ENCODE results near the gene SEMA6B.

Gene SEMA6B

DNA sequence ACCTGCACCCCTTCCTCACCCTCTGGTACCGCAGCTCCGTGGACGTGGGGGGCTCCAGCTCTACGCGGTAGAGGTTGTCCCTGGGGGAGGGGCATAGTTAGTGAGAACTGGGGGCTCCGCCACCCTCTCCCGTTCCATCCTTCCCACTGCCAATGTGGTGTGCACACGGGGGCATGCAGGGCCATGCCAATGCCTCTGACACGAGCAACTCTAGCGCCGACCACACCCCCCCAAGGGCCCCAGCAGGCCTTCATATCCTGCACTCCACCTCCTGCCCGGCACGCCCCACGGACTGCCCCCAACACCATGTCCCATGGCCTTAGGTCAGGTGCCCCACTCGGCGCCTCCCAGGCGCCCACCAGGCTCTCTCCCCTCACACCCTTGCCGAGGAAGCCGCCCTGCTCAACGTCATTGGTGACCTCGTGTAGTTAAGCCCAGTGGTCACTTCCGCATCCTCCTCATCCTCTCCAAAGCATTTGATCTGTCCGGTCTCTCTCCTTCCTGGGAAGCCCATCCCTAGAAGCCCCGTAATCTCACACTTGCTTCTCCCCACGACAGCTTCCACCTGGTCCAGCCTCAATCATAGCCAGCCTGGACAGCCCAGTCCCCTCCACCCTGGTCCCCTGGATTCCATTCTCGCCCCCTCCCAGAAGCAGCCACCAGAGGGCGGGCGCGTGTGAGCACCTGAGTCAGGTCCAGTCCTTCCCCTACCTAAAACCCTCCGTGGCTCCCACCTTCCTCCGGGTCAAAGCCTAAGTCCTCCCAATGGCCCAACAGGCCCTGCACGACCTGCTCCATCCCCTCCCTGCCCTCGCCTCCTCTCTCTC lies 2.1 kb downstream of the SEMA6B start:
- H3K4me3 ChIP-seq (ENCODE audit: low read length): no peak overlapping the region
- TF ChIP-seq, protein P1, sequence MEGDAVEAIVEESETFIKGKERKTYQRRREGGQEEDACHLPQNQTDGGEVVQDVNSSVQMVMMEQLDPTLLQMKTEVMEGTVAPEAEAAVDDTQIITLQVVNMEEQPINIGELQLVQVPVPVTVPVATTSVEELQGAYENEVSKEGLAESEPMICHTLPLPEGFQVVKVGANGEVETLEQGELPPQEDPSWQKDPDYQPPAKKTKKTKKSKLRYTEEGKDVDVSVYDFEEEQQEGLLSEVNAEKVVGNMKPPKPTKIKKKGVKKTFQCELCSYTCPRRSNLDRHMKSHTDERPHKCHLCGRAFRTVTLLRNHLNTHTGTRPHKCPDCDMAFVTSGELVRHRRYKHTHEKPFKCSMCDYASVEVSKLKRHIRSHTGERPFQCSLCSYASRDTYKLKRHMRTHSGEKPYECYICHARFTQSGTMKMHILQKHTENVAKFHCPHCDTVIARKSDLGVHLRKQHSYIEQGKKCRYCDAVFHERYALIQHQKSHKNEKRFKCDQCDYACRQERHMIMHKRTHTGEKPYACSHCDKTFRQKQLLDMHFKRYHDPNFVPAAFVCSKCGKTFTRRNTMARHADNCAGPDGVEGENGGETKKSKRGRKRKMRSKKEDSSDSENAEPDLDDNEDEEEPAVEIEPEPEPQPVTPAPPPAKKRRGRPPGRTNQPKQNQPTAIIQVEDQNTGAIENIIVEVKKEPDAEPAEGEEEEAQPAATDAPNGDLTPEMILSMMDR (conservative IDR thresholded peaks at IDR 0.05; ENCODE audit: low read depth, low read length): peak; percentile 32
- DNase-seq (ENCODE audit: low read depth): no peak

DNA sequence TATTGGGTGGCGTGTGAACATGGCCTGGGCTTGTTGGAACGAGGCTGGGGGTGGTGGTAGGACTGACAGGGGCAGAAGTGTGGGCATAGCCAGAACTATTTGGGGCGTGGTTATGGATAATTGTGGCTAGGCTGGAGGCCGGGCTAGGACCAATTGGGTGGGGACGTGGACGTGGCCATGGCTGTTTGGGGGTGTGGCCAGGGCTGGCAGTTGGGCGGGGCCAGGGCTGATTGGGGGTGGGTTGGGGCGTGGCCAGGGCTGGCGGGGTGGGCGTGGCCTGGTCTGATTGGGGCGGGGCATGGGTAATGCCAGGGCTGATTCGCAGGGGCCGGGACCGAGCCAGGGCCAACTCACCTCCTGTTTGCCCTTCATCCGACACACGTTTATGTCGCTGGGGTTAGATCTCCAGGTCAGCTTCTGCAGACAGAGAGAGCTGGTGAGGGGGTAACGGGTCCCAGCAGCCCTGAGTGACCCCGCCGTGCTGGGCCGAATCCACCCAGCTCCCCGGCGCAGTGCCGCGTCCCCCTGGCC lies 2.8 kb downstream of the SEMA6B start:
- no peak overlapping the region for H3K4me3 ChIP-seq (ENCODE audit: low read length)
- no peak for DNase-seq (ENCODE audit: low read depth)
- TF ChIP-seq, protein P1 (conservative IDR thresholded peaks at IDR 0.05; ENCODE audit: low read depth, low read length): no peak

DNA sequence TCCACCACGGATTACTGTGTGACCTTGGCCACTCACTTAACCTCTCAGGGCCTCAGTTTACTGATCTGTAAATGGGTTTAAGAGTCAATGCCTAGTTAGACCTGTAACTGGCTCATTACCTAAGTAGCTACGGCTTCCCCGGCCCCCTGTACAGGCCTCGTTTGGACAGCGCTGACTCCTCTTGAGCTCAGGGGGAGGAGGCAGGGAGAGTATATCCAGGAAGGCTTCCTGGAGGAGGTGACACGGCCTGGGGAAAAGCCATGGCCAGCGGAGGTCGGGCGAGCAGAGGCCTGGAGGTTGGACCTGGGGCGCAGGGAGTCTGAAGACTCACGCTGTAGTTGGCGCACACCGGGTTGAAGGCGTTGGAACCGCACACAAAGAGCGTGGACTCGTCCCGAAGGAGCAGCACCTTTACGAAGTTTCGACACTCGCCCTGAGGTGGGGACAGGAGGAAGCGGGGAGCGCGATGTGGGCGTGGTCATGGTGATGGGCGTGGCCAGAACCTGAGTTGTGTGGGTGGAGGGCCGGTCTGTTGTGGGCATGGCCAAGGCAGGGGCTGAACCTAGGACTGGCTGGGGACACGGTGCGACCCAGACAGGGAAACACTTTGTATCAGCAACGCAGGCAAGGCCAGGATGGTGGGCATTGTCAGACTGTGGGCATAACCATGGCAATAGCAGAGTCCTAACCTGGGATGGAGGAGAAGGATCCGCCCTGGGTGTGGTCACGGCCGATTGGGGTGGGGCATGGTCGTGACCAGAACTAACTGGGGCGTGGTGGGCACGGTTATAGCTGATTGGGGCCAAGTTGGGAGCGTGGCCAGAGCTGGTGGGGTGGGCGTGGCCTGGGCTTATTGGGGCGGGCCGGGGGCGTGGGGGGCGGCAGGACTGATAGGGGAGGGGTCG lies 3.6 kb downstream of the SEMA6B start:
- no peak for DNase-seq (ENCODE audit: low read depth)
- no peak overlapping the region for H3K4me3 ChIP-seq (ENCODE audit: low read length)
- TF ChIP-seq, protein P1 (conservative IDR thresholded peaks at IDR 0.05; ENCODE audit: low read depth, low read length): no peak

DNA sequence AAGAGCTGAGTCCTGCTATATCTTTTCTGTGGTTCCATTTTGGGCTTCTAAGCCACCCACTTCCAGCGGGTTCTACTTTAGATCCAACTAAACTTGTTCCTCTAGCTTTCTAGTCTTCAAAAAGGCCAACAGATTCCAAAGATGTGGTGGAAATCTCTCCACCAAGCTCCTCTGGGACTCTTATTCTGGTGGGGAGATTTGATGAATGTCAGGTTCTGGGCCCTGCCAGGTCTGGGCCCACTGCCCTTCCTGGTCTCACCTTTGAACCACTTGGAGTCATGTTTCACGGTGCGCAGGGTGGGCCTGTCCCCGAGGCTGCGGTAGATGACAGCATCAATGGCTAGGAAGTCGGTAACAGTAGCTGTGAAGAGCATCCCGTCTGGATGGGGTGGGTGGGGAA lies 4.8 kb downstream of the SEMA6B start:
- DNase-seq (ENCODE audit: low read depth): no peak
- H3K4me3 ChIP-seq (ENCODE audit: low read length): no peak overlapping the region
- TF ChIP-seq, protein P1 (conservative IDR thresholded peaks at IDR 0.05; ENCODE audit: low read depth, low read length): no peak

DNA sequence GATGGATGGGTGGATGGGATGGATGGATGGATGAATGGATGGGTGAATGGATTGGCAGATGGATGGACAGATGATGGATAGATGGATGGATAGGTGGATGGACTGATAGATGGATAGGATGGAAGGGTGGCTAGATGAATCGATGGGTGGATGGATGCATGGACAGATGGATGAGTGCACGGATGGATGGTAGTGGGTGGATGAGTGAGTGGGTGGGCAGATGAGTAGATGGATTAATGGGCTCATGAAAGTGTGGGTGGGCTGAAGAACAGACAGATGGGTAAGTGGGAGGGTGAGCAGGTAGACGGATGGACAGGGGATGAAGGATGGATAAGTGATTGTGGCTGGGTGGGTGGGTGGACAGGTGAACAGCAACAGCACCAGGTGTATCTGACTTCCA lies 5.7 kb downstream of the SEMA6B start:
- TF ChIP-seq, protein P1 (conservative IDR thresholded peaks at IDR 0.05; ENCODE audit: low read depth, low read length): no peak
- DNase-seq (ENCODE audit: low read depth): no peak
- no peak overlapping the region for H3K4me3 ChIP-seq (ENCODE audit: low read length)

DNA sequence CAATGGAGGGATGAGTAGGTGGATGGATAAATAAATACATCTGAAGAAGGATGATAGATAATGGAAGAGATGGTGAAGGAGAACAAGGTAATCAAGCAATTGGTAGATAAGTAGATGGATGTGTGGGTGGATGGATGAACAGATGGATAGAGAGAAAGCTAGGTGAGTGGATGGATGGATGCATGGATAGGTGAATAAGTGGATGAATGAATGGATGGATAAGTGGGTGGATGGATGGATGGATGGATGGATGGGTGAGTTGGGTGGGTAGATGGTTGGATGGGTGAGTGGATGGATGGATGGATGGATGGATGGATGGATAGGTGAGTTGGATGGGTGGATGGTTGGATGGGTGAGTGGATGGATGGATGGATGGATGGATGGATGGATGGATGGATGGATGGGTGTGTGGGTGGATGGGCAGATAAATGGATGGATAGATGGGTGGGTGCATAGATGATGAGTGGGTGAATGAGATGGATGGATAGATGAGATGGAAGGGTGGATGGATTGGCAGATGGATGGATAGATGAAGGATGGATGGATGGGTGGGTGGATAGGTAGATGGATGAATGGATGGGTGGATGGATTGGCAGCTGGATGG lies 6.3 kb downstream of the SEMA6B start:
- DNase-seq (ENCODE audit: low read depth): no peak
- no peak overlapping the region for H3K4me3 ChIP-seq (ENCODE audit: low read length)

More for the DNA sequence above, 6.3 kb downstream of the SEMA6B start:
- TF ChIP-seq, protein P1 (conservative IDR thresholded peaks at IDR 0.05; ENCODE audit: low read depth, low read length): no peak
